ENCODE data around the gene DOCK4.

The DOCK4 gene

GRCh38 chr7:112162142-112162766 is 43.9 kb downstream of the DOCK4 start:
- no peak for DNase-seq (ENCODE audit: low read depth)
- no peak for TF ChIP-seq CTCF (IDR thresholded peaks at IDR 0.05; ENCODE audit: insufficient read depth, low read depth, low read length, missing control alignments)
- no peak overlapping the region for H3K4me3 ChIP-seq (ENCODE audit: low read depth, low read length)

GRCh38 chr7:112161253-112162141 is 44.7 kb downstream of the DOCK4 start:
- DNase-seq (ENCODE audit: low read depth), result no peak
- TF ChIP-seq CTCF (IDR thresholded peaks at IDR 0.05; ENCODE audit: insufficient read depth, low read depth, low read length, missing control alignments), result no peak
- H3K4me3 ChIP-seq (ENCODE audit: low read depth, low read length), result no peak overlapping the region

- no peak overlapping the region for H3K4me3 ChIP-seq (ENCODE audit: low read depth, low read length)
- no peak for DNase-seq (ENCODE audit: low read depth)
- TF ChIP-seq CTCF (IDR thresholded peaks at IDR 0.05; ENCODE audit: insufficient read depth, low read depth, low read length, missing control alignments), result no peak
These were observed 45.4 kb downstream of the DOCK4 start for GRCh38 chr7:112160771-112161150.

- H3K4me3 ChIP-seq (ENCODE audit: low read depth, low read length), result no peak overlapping the region
- no peak for TF ChIP-seq CTCF (IDR thresholded peaks at IDR 0.05; ENCODE audit: insufficient read depth, low read depth, low read length, missing control alignments)
- no peak for DNase-seq (ENCODE audit: low read depth)
These were observed 45.9 kb downstream of the DOCK4 start for GRCh38 chr7:112160130-112160770.

GRCh38 chr7:112159351-112159750 is 46.8 kb downstream of the DOCK4 start:
- no peak overlapping the region for H3K4me3 ChIP-seq (ENCODE audit: low read depth, low read length)
- no peak for TF ChIP-seq CTCF (IDR thresholded peaks at IDR 0.05; ENCODE audit: insufficient read depth, low read depth, low read length, missing control alignments)
- no peak for DNase-seq (ENCODE audit: low read depth)

- DNase-seq (ENCODE audit: low read depth), result no peak
- no peak overlapping the region for H3K4me3 ChIP-seq (ENCODE audit: low read depth, low read length)
- TF ChIP-seq CTCF (IDR thresholded peaks at IDR 0.05; ENCODE audit: insufficient read depth, low read depth, low read length, missing control alignments), result no peak
These were observed 49.1 kb downstream of the DOCK4 start for GRCh38 chr7:112157072-112157471.
